GM18526 (cell line): ENCODE measurements around the gene RCOR1.

ENCODE experiments used
- POLR2A ChIP-seq: IDR thresholded peaks from 3 replicates; pipeline ENCODE4 v1.6.1; 2011; ENCODE audit not compliant: insufficient read length; ENCODE audit errors: extremely low read depth

Gene RCOR1

DNA sequence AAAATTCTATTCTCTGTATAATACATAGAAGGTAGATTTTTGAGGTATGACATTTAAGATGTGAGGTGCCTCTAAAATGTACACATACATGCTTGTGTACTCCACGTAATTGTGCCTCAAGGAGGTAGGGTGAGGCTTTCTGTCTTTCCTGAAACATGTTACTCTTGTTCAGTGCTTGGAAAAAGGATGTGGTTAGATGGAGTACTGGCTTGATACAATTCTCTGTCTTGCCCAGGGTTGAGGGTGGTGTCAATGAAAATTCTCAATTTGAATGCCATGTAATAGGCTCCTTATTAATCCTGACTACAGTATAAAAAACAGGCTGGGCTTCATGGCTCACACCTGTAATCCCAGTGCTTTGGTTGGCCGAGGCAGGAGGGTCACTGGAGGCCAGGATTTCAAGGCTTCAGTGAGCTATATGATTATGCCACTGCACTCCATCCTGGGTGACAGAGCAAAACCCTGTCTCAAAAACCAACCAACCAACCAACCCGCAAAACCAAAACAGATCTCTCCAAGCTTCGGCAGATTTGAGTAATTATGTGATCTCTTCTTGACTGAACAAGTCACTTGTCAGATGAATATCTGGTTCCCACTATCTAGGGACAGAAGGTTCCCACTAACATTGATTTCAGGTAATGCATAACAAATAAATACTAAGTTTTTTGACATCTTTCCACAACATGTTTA, 41.6 kb downstream of the RCOR1 start:
- no peak for TF ChIP-seq POLR2A

DNA sequence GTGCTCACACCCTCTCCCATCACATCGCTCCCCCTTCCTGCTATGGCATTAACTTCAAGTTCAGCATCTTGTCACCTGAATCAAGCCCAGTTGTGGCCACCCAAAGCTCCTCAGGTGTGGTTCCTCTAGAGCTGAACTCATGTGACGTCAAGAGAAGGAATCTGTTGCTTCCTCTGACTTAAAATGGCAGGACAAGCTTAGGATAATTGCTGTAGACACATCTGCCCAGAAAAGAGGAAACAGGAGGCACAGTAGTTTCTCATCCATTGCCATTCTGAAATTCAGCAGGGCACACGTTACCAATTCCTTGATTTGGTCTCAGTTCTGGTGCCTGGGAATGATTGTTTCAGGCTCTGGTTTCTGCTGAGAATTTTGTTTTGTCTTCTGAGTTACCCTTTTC, 52.1 kb downstream of the RCOR1 start:
- no peak for TF ChIP-seq POLR2A

DNA sequence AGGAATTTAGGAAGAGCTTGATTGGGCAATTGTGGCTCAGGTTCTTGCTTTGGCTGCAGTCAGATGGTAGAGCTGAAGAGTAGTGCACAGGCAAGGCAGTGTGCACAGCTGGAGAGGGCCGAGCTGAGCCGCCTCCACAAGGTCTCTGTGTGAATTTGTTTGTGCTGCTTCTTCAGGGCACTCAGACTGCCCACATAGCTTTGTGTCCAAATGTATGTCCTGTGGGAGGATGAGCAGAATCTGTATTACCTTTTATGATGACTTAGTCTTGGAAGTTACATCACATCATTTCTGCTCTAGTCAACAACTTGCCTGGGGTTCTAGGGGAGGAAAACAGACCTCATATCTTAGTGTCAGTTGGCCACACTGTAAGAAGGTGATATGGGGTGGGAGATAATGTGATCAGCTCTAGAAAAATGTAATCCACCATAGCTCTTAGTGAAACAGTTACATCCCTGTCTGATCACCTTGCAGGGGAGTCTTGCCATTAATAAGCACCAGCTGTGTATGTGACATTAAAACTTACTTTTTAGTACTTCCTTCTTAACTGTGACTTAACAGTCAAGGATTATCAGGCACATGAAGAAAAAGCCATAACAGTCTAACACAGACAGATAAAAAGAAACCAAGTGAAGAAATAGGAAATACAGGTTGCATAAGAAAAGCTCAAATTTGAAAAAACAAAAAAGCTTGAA, 53.4 kb downstream of the RCOR1 start:
- TF ChIP-seq POLR2A, result no peak

DNA sequence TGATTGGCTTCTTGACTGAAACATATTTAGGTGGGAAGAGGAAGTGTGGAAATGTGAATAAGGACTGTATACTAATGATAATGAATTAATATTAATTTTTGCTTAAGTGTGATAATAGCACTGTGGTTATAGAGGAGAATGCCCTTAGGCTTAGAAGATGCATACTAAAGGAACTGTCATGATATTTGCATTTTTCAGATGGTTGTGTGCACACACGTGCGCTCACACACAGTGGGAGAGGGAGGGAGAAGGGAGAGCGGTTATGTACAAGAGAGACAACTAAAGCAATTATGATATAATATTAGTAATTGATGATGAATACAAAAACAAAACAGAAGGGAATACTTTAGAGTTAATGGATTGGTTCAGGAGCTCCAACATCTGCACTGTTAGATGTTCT, 54.2 kb downstream of the RCOR1 start:
- TF ChIP-seq POLR2A, result no peak

DNA sequence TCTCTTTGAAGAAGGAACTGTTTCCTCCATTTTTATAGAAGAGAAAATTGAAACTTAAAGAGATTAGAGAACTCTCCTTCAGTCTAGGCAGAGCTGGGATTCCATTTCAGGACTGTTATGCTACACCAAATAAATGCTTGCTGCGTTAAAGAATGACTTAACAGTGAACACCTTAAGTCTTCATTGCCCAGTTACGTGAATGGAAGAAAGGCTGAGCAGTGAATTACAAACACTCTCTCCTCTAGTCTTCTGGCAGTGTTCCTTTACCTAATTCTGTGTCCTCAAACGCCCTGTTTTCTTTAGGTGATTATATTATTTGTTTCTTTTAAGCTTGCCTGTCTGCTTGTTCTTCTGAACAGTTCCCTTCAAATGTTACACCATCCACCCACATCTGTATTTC, 59.7 kb downstream of the RCOR1 start:
- TF ChIP-seq POLR2A, result no peak

DNA sequence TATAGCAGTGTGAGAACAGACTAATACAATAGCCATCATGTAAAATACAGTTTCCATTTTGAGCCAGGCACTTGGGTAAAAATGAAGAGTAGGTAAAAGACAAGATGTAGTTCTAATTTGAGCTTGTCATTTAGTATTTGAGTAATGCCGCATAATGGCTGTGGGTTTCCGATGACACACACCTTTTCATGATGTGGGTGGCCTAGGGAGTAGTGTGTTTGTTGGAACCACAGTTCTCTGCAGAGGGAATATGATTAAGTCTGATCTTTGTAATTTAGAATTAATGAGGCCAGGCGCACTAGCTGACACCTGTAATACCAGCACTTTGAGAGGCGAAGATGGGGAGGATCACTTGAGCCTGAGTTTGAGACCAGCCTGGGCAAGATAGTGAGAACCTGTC, 61.8 kb downstream of the RCOR1 start:
- TF ChIP-seq POLR2A, result no peak

DNA sequence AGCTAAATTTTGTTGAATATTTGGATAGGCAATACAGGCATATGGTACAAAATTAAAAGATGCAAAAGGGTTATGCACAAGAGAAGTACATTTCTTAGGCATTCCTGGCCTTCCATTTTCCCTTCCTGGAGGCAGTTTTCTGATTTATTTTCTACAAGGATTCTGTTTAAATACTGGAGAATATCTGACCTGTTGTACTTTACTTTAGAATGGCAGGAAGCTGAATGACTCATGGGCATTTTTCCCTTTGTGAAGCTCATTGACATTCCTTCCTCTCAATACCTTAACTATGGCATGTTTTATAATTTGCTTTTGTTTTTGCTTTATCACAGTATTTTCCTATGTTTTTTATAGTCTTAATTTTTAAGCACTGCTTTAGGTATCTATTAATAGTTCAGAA, 62.7 kb downstream of the RCOR1 start:
- TF ChIP-seq POLR2A, result no peak

DNA sequence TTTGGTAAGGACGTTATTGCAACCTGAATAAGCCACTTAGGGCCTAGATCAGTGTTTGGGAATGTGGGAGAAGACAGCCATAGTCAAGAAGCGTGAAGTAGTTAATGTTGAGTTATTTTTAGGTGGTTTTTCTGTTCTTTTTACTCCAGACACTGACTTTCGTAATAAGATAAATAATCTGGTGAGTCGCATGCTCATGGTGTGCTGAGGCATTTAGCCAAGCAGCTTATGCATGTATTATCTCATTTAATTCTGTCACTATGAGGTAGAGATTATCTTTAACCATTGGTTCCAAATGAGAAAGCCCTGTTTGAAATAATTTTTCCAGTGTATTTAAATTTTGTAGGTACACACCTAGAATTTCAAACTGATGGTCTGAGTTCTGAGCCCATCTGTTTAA, 67.3 kb downstream of the RCOR1 start:
- no peak for TF ChIP-seq POLR2A

DNA sequence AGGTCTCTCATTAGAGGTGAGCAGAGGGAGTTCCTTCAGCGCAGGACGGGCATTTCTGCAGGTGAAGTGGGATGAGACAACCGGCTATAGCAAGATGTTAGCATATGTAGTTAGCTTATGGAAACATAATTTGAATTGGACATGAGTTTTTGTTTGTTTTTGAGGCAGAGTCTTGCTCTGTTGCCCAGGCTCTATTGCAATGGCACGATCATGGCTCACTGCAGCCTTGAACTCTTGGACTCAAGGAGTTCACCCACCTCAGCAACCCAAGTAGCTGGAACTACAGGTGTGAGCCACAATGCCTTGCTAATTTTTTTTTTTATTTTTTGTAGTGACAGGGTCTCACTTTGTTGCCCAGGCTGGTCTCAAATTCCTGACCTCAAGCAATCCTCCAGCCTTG, 69.2 kb downstream of the RCOR1 start:
- no peak for TF ChIP-seq POLR2A

DNA sequence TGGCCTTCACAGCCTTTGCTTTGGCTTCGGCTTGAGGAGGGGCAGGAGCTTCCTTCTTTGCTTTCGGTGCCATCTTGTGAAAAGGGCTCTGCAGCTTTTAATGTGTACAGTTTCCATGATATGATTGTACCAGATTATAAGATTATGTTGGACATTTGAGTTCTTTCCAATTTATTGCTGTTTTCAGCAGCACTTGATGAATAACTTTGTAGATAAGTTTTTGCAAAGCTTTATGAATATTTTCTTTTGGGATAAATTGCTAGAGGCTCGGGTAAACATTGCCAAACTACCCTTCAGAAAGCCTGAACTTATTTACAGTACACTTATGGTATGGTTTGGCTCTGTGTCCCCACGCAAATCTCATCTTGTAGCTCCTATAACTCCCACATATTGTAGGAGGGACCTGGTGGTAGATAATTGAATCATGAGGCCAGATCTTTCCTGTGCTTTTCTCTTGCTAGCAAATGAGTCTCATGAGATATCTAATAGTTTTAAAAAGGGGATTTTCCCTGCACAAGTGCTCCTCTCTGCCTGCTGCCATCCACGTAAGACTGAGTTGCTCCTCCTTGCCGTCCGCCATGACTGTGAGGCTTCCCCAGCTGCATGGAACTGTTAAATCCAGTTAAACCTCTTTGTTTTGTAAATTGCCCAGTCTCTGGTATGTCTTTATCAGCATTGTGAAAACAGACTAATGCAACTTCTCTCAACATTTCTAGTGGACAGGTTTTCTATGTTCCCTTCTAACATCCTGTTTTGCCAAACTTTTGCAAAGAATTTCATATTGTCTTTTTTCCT, 70.4 kb downstream of the RCOR1 start:
- no peak for TF ChIP-seq POLR2A

DNA sequence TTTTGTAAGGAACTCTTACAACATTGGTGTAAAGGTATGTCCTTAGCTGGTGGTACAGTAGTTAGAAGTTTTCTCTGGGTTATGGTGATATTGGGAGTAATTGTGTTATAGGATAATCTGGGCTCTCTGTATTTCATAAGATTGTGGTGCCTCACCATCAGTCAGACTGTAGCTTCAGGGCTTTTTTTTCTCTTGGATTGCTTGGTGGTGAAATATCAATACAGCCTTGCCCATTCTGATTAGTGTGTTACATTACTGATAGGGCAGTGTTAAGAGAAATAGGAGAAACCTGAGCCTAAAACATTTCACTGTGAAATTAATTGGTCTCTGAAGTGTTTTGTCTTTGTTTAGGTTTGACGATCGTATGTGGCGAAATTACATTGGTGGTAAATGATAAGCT, 71.0 kb downstream of the RCOR1 start:
- TF ChIP-seq POLR2A, result no peak

DNA sequence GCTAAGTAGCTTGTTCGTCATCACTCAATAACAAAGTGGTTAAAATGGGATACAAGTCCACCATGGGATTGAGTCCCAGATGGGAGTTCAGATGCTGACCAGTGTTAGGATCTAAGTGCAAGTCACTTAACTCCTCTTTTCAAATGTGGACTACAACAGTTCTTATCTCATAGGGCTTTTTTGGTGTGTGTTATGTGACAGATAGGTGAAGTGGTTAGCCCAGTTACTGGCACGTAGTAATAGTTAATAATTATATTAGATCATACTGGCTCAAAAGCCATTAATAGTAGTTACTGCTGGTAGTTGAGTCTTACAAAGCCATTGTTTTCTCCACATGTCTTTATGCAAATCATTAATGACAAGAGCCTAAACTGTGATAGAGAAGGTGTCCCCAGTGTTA, 73.2 kb downstream of the RCOR1 start:
- TF ChIP-seq POLR2A, result no peak

DNA sequence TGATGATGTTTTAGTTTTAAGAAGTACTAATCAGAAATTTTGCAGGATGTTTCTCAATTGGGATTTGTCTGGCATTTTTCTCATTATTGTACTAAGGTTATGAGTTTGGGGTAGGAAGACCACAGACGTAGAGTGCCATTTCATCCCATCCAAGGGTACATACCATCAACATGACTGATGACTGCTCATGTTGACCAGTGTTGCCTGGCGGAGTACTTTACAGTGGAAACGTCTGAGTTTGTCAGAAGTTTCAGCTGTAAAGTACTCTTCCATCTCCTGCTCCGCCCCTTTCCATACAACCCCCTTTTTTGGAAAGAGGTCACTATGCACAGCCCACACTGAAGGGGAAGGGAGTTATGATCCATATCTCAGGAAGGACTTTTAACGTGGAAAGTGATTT, 74.2 kb downstream of the RCOR1 start:
- no peak for TF ChIP-seq POLR2A

DNA sequence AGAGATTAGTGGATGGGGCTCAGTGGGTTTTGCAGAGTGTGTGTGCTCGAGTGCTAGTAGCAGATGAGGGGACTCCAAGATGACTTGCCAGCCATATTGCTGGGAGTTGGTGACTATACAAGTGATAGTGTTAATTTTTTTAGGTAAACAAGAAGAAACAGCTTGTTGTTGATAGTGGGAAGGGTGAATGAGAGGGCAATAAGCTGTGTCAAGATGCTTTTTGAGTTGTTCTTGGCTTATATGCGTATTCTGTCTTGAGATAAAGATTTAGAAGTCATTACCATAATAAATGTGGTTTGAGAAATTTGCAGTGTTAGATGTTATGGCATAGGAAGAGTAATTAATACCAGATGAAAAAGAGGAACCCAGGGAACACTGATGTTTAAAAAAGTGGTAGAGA, 75.3 kb downstream of the RCOR1 start:
- no peak for TF ChIP-seq POLR2A

DNA sequence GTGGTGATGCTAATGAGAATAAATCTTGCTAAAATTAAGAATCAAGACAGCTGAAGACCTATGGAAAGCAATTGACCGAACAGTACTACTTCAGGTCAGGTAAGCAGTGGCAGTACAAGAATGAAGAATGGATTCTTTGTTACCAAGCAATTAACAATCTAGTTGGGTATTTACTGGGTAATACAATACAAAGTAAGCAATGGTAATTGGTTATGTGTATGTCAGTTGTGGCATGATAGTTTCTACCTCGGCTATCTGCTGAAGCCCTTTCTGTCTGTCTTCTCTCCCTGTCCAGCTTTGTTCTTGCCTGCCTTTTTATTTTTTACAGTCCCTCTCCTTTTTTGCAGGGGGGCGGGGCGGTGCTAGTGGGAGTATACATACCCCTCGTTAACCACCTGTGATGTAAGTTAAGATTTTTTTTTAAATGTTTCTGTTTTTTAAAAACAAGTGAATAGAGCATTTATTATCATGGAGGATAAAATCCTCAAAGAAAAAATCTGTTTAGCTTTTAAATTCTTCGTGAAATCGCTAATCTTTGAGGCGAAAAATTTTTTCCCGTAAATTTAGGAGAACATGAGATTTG, 75.9 kb downstream of the RCOR1 start:
- no peak for TF ChIP-seq POLR2A

DNA sequence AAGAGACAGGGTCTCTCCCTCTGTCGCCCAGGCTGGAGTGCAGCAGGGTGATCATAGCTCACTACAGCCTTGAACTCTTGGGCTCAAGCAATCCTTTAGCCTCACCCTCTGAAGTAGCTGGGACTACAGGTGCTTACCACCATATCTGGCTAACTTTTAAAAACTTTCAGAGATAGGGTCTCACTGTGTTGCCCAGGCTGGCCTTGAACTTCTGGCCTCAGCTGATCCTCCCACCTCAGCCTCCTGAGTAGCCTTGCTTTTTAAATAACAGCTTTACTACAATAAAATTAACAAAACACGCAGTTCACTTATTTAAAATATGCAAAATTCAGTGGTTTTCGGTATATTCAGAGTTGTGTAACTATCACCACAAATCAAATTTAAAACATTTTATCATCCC, 79.0 kb downstream of the RCOR1 start:
- no peak for TF ChIP-seq POLR2A
